ENCODE measurements around the gene PRR35.

The PRR35 gene

DNA sequence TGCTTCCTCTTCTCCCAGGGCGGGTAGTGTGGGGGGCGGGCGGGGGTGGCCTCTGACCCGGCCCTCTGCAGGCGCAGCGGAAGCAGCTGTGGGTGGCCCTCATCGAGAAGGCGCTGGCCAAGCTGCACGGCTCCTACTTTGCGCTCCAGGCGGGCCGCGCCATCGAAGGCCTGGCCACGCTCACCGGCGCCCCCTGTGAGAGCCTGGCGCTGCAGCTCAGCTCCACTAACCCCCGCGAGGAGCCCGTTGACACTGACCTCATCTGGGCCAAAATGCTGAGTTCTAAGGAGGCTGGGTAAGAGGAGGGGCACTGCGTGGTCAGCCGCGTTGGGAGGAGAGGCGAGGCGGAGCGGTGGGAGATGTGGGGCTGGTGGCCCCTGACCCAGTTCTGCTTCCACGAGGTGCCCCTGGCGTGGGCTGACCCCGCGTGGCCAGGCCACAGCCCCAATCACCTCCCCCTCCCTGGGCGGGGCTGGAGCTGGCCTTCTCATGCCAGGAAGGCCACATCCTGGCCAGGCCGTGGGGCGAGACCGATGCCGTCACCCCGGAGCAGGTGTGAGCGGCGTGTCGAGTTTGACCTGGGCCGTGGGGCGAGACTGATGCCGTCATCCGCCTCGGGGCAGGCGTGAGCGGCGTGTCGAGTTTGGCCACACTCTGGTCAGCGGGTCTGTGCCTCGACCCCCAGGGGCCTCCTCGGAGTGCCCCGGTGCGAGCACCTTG lies 10.5 kb upstream of the PRR35 start:
- DNase-seq, result no peak

DNA sequence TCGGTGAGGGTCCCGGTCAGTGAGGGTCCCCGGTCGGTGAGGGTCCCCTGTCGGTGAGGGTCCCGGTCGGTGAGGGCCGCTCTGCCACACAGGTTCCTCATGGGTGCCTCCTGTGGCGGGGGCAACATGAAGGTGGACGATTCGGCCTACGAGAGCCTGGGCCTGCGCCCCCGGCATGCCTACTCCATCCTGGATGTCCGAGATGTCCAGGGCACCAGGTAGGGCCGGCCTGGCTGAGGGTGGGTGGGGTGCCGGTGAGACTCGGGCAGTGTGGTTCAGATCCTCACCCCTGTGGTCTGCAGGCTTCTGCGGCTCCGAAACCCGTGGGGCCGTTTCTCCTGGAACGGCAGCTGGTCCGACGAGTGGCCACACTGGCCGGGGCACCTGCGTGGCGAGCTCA lies 9.0 kb upstream of the PRR35 start:
- DNase-seq, result no peak

DNA sequence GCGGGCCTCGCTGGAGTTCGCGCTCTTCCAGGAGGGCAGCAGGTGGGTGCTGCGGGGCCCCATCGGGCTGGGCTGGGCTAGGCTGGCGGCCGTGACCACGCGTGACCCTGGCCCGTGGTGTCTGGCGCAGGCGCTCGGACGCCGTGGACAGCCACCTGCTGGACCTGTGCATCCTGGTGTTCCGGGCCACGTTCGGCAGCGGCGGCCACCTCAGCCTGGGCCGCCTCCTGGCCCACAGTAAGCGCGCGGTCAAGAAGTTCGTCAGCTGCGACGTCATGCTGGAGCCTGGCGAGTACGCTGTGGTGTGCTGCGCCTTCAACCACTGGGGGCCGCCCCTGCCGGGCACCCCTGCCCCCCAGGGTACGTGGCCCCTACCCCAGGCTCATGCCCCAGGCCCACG lies 8.0 kb upstream of the PRR35 start:
- DNase-seq, result no peak

DNA sequence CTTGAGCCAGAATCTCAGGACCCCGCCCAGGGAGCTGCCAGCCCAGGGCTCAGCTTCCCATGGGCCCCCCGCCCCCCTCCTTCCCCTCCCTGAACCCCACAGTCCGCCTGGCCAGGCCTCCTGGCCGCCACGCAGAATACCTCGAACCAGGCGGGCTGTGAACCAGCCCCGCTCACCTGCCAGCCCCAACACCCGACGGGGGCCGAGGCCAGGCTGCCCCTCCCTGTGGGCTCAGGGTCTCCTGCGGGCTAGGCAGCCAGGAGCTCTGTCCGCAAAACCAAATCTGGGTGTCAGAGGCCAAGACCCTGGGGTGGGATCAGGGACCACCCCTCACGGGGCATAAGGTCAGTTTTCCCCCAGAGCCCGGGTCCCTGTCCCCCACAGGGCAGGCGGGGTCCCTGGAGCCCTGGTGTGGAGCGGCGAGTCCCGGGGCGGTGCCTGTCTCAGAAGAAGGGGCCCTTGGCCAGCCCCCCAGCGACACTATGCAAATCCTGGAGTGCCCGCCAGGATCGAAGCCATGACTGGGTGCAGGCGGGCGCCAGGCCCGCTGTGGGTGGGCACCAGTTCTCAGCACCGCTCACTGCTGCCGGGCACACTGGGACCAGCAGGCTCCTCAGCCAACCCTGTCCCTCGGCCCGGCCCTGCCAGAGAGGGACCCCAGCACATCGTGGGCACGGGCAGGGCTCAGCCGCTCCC lies 6.4 kb upstream of the PRR35 start:
- DNase-seq, result no peak

DNA sequence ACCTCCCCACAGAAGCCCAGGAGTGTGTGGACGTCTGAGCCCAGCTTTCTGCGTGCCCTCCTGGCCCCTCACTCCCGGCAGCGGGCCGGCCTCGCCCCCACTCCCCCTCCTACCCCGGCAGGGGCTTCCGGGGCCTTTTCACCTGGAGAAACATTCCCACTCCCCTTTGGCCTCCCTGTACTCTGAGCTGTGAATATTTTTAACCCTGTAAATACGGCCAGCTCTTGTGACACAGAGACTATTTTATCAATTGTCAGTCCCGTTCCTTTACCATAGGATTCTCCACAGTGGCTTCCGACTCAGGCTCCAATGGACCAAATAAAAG lies 5.9 kb upstream of the PRR35 start:
- no peak for DNase-seq

DNA sequence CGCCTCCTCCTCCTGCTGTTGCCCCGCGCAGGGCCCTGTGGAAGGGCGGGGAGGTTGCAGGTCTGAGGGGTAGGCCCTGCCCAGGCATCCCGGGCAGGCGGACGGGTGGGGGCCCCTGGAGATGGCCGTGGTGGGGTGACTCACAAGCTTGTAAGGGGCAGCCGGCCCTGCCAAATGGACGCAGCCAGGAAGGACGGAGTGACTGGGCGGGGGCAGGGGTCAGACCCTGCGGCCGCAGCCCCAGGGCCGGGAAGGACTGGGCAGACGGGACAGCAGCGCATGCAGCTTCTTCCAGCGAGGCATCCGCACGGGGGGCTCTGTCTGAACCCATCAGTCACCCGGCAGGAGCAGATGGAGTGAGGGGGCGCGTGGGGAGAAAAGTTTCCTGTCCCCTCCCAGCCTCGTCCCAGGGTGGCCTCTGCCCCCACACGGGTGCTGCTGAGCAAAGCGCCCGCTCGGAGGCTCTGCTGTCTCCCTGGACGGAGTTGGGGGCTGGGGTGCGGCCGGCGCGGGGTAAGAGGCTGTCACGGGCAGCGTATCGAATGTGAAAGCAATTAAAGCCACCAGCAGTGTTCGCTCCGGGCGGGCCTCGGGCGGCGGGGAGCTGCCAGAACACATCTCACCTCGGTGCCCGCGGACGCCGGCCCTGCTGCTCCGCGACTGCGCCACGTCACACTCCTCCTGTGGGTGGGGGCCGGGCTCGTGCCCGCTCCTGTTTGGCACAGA lies 5.4 kb upstream of the PRR35 start:
- DNase-seq, result no peak

DNA sequence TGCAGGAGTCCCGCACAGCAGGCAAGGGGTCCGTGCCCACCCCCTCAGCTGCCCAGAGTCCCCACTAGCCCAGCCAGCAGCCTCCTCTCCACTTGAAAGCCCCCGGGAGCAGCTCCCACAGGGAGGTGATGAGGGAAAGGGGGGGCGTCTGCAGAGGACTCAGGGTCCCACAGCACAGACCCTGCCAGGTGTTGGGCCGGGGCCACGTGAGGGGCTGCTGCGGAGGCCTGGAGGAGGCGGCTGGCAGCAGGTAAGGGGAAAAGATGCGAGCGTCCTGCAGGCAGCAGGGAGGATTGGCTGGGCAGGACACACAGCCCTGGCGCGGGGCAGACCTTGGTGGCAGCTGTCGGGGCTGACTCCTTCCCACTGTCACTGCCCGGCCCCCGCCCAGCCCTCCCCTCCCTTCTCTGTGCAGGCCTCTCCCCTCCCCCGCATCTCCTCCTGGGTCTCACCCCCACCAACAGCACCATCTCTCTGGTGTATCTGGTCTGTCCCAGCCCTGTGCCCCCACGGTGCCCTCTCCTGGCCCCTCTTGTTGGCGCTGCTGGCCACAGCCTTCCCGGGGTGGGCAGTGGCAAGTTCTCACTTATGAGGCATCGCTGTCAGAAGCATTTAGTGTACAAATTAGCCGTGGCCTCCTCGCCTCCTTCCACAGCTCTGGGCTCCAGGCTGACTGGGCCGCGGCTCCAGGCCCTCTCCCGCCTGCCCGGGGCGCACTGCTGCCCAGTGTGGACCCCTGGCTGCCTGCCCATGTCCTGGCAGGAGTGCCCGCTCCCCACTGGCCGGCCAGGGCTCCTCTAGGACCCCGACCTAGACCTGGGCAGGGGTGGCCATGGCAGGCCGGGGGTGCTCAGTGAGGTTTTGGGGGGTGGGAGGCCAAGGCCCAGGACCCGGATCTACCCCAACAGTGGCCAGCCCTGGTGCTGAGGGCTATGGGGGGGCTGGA lies 4.4 kb upstream of the PRR35 start:
- no peak for DNase-seq

DNA sequence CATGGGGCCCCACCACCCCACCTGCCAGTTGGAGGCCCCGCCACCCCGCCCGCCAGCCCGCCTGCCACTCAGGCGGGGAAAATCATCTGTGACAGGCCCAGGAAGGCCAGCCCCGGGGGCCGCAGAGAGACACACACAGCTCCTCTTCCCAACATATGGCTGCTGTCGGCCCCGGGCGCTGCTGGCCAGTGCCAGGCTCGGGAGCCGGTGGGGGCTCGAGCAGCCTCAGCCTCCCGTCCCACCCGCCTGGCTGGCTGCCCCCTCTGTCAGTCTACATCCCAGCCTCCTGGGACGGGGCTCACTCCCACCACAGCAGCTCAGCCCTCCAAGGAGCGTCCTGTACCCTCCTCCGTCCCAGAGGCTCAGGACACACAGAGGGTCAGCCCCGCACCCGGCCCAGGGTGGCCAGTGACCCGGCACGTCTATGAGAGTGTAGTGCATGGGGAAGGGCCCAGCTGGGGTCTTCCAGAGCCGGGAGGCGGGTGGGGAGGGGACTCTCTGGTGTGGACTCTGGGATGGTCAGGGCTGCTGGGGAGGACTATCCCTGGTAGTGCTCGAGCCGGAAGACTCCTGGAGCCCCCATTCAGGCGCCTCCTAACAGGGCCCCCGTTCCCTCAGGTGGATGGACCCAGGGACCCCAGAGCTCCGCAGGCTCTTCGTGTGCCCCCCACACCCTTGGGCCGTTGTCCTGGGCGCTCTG lies 3.6 kb upstream of the PRR35 start:
- no peak for DNase-seq

DNA sequence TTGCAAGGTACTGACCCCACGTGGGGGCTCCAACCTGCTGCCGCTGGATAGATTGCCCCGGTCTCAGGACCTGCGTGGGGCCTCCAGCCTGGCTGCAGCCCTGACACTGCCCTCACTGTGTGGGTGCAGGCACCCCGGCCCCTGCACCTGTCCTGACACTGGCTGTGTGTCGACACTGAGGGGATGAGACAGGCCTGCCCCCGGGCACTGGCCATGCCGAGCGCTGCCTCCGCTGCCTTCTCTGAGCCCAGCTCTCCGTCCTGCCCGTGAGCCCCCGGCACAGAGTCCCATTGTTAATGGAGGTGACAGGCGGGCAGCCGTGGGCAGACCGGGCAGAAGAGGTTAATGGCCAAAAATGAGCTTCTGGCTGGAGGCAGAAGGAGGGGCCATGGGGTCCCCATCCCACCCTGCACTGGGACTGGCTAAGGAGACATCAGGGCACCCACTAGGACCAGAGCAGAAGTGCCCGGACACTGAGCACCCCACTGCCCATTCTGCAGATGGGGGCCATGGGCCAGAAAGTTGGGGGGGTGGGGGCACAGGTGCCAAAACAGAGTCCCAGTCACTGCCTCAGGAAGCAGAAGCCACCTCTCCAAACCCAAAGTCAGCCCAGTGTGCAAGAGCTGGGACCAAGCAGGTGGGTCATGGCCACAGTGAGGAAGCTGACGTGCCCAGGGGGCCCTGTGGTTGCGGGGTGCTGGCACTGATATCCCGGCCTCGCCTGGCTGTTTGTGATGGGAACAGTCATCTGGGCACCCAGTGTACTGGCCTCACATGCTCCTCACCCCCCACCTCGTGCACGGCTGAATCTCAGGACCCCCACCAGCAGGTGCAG lies 2.5 kb upstream of the PRR35 start:
- no peak for DNase-seq

DNA sequence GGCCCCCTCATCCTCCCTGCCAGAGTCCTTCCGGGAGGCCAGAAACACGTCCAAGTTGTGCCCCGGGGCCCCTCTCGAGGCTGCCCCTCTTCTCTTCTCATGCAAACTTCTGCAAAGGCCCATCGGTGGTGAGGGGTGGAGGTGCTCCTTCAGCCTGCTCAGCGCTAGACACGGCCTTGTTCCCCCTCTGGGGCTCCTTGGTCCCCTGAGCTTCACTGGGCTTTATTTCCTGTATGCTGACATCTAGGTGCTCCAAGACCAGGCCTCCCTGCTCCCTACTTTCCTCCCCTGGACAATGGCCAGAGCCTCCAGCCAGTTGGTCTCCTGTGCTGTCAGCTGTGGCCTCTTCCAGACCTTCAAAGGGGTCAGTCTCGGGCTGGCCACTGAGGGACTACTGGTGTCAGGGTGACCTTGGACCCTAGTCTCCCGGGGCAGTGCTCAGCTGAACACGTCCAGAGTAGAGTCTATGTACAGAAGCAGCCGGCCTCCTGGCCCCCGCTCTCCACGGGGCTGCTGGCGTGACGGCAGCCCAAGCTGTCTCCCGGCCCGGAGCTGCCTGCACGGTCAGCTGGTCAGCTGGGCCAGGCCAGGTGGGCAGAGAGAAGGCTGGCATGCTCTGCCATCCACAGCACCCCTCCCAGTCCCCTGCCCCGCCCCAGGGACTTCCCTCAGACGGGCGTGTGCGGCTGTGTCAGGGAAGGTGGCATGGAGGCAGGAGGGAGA lies 1.7 kb upstream of the PRR35 start:
- no peak for DNase-seq

DNA sequence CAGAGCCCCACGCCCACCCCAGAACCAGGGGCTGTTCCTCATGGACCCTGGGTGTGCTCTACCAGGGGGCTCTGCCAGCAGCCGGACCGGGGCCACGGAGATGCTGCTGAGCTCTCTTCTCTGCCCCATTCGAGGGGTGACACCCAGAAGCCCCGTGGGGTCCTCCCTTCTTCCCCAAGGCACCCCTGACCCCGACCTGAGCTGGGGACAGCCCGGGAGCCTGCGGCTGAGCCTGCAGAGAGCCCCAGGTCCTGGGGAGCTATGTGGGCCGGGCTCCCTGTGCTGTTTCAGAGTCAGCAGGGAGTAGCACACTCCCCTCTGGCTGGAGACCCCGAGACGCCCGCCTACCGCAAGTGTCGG lies 1.2 kb upstream of the PRR35 start:
- DNase-seq, result no peak

DNA sequence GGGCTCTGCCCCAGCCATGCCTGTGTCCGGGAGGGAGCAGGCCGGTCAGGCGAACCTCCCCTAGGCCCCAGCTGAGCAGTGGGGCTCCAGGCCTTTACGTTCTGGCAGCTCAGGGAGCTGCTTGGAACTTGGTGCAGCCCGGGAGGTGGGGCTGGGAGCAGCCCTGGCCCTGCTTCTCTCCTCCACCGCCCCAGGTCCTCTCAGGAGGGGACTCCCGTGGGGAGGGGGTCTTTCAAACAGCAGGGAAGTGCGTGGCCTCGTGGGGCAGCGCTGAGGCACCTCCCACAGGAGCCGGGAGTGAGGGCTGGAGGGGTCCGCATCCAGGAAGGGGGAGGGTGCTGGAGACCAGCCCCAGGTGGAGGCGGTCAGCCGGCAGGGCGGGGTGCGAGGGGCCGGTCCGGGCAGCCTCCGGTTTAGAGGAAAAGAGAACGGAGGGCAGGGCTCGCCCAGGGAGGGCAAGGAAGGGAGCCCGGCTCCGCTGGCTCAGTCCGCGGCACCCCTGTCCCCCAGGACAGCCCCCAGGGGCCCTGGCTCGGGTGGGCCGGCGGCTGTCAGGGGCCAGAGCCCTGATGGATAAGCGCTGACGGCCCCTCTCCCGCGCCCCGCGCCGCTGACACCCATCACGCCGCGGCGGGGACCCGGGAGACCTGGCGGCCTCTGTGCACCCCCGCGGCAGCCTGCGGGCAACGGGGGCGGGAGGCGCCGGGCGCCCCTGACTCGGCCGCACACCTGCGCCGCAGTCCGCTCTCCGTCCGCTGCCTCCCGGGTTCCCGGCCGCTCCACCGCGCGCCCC lies 587 bp upstream of the PRR35 start:
- no peak for DNase-seq

DNA sequence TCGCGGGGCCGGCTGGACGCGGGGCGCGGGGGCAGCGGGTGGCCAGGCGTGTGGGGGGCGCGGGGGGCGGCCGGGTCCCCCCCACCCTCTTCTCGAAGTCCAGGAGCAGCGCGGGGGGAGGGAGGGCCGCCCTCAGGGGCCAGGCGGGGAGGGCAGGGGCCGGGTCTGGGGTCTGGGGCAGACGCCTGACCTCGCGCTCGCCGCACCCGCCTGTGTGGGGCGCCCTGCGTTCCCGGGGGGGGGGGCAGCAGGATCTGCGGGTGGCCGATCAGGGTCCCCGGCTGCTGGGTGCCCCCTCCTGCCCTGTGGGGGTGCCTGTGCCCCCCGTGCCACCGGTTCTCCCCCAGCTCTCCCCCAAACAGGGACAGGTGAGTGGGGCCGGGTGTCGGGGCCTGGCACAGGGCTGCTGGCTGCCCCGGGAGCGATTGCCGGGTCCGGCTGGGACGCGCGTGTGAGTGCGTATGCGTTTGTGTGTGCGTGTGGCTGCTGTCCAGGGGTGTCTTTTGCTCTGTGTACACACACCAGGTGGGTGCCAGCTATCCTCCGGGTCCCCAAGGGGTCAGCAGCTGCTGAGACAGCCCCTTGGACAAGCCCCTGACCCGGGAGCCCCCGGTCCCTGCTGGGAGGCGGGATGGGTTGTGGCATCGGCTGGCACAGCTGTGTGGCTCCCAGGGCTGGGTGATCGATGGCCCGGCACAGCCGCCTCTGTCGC lies 663 bp downstream of the PRR35 start:
- DNase-seq, result no peak

DNA sequence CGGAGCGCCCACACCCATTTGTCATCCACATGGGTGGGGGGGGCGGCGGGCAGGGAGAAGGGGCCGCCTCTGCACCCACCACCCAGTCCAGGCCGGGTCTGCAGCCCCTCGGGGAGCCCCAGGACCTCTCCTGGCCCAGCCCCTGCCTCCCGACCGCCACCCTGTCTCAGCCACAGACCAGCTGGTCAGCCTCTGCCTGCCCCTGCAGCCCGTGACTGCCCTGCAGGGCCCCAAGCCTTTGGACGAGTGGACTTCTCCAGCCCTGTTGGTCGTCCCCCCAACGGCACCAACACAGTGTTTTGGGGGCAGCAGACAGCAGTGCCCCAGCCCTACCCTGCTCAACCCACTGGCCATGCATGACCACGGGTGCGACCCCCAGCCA lies 1.2 kb downstream of the PRR35 start:
- DNase-seq, result no peak

DNA sequence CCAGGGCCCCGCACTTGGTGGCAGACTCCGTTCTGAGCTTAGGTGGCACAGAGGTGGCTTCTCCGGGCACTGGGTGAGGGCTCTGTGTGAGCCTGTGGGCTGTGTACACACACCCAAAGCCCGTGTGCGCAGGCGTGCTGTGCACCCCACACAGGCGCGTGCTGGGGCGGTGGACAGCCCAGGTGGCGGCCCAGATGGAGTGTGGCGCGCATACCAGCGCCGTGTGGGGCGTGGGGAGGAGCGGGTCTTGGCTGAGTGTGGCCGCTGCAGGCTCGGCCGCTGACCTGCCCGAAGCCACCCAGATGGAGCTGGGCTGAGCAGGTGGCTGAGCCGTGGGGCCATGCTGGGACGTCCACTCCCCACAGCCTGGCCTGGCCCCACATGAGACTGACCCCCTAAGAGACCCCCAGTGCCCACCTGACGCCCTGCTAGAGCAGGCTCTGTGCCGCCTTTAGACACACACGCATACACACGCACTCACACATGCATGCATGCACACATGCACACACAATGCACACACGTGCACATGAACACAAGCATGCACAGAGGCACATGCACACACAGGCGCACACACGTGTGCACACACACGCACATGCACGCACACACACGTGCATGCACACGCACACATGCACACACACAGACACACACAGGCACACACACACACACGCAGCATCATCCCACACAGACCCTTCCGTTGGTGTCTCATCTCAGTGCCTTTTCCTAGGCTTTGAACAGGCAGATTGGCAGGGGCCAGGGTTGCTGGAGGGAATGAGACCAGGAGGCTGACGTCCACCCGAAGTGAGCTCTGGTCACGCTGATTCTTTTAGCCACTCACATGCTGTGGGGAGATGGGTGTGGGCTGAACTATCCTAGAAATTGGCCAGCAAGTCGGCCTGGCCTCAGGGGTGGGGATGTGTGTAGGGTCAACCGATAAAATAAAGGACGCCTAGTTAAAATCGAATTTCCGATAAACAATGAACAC lies 2.1 kb downstream of the PRR35 start:
- no peak for DNase-seq

DNA sequence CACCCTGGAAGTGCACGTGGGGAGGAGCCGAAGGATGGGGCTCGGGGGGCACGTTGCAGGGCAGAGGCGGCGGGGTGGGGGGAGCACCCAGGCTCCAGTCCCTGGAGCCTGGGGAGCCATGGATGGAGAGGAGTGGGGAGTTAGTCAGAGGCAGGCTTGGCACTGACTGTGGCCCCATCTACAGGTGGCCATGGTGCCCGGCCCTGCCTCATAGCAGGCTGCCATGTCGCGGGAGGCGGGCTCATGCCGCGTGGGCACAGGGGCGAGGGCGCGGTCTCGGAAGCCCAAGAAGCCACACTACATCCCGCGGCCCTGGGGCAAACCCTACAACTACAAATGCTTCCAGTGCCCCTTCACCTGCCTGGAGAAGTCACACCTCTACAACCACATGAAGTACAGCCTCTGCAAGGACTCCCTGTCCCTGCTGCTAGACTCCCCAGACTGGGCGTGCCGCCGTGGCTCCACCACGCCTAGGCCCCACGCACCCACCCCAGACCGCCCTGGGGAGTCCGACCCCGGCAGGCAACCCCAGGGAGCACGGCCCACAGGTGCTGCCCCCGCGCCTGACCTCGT lies 3.0 kb downstream of the PRR35 start:
- DNase-seq, result no peak

DNA sequence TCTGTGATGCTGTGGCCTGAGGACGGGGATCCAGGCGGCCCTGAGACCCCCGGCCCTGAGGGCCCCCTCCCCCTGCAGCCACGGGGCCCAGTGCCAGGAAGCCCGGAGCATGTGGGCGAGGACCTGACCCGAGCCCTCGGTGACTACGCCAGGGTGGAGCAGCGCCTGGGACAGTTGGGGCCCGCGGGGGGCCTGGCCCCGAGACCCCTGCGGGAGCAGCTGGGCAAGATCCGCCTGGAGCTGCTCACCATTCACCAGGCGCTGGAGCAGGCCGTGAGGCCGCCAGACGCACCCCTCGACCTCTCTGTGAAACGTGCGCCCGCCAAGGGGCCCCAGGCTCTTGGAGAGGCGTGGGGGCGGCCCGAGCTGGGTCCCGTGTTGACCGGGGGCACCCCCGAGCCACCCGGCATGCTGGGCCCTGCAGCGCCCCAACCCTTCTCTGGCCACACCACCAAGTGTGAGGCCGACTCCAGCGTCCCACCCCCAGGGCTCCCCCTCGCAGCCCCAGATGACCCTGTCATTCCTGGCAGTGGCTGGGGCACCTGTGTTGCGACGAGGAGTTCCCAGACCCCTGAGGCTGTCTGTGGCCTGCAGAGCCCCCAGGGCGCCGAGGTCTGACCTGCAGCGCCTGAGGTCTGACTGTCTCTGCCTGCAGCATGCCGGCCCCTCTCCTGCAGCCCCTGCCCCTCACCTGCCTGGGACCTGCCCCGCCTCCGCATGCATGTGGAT lies 4.7 kb downstream of the PRR35 start:
- DNase-seq, result no peak

Data from CD4-positive, alpha-beta T cell treated with Interleukin-21 for 1 hour (primary cell).